Hepatocyte (in vitro differentiated cells): ENCODE data around the gene ADIRF. TPM values are rescaled to one million over a fixed set of nuclear protein-coding genes. Genes with fewer than 3 reads are reported as not detected.

Source experiments
- DNase-seq: peaks from one replicate; pipeline ENCODE4 v3.0.0-alpha.2; 2016; ENCODE audit warnings: low spot score
- H2AFZ ChIP-seq: fragments of 200-600 bp; sonication (generic); 2 replicates; pipeline ENCODE4 v1.6.0; 2016; ENCODE audit warnings: antibody characterized with exemption, mild to moderate bottlenecking
- H3K27ac ChIP-seq: fragments of 200-600 bp; sonication (generic); 2 replicates; pipeline ENCODE4 v1.5.1; 2016; ENCODE audit warnings: mild to moderate bottlenecking
- H3K27me3 ChIP-seq: fragments of 200-600 bp; sonication (generic); 2 replicates; pipeline ENCODE4 v1.6.1; 2016
- H3K36me3 ChIP-seq: fragments of 200-600 bp; sonication (generic); replicated peaks from 2 replicates; pipeline ENCODE4 v1.5.1; 2016; ENCODE audit warnings: low read depth; ENCODE audit not compliant: insufficient read depth
- H3K4me1 ChIP-seq: fragments of 200-600 bp; sonication (generic); 2 replicates; pipeline ENCODE4 v1.5.1; 2016; ENCODE audit warnings: mild to moderate bottlenecking, moderate library complexity; ENCODE audit not compliant: insufficient read depth
- H3K4me2 ChIP-seq: fragments of 200-600 bp; sonication (generic); 2 replicates; pipeline ENCODE4 v1.6.0; 2016
- H3K4me3 ChIP-seq: fragments of 200-600 bp; sonication (generic); 2 replicates; pipeline ENCODE4 v1.5.1; 2016; ENCODE audit warnings: mild to moderate bottlenecking
- H3K79me2 ChIP-seq: fragments of 200-600 bp; sonication (generic); 2 replicates; pipeline ENCODE4 v1.6.0; 2017; ENCODE audit warnings: mild to moderate bottlenecking
- H3K9me2 ChIP-seq: fragments of 200-600 bp; sonication (generic); replicated peaks from 2 replicates; pipeline ENCODE4 v1.6.0; 2017; ENCODE audit warnings: mild to moderate bottlenecking; ENCODE audit not compliant: insufficient read depth
- H3K9me3 ChIP-seq: fragments of 200-600 bp; sonication (generic); 2 replicates; pipeline ENCODE4 v1.5.1; 2016; ENCODE audit warnings: low read depth, mild to moderate bottlenecking
- H4K20me1 ChIP-seq: fragments of 200-600 bp; sonication (generic); 2 replicates; pipeline ENCODE4 v1.6.0; 2016; ENCODE audit warnings: mild to moderate bottlenecking; ENCODE audit not compliant: insufficient read depth, poor library complexity, severe bottlenecking
- CTCF ChIP-seq: fragments of 200-600 bp; sonication (generic); IDR thresholded peaks from 2 replicates; pipeline ENCODE4 v1.5.1; 2016; ENCODE audit warnings: antibody characterized with exemption, mild to moderate bottlenecking; ENCODE audit not compliant: poor library complexity
- EZH2 ChIP-seq: fragments of 200-600 bp; sonication (generic); IDR thresholded peaks from 2 replicates; pipeline ENCODE4 v1.6.1; 2016; ENCODE audit warnings: antibody characterized with exemption, mild to moderate bottlenecking, borderline replicate concordance
- EZH2phosphoT487 ChIP-seq: fragments of 200-600 bp; sonication (generic); IDR thresholded peaks from one replicate; pipeline ENCODE4 v1.6.1; 2018; ENCODE audit warnings: antibody characterized with exemption, mild to moderate bottlenecking, low read depth, moderate library complexity; ENCODE audit not compliant: unreplicated experiment, severe bottlenecking
- WGBS: methylation state at CpG from one replicate; pipeline ENCODE4 v1.1.6; 2016; ENCODE audit warnings: low lambda C conversion rate; ENCODE audit errors: missing lambda C conversion rate; 5-methylcytosine and 5-hydroxymethylcytosine counted together
- polyA plus RNA-seq: library from polyadenylated mRNA; unstranded; fragments of >200 nt; fragmentation: Nextera tagmentation; extraction: Ambion mirVana; gene quantifications from 2 replicates; pipeline ENCODE4 v1.2.1, GENCODE V29; 2016
- total RNA-seq: library from RNA; depleted of rRNA; stranded (reverse); fragments of >200 nt; gene quantifications from 2 replicates; pipeline ENCODE4 v1.2.3, GENCODE V29; 2014

ADIRF gene
- total and polyA plus RNA-seq, 2 experiments from 2014 or later = not detected

DNA sequence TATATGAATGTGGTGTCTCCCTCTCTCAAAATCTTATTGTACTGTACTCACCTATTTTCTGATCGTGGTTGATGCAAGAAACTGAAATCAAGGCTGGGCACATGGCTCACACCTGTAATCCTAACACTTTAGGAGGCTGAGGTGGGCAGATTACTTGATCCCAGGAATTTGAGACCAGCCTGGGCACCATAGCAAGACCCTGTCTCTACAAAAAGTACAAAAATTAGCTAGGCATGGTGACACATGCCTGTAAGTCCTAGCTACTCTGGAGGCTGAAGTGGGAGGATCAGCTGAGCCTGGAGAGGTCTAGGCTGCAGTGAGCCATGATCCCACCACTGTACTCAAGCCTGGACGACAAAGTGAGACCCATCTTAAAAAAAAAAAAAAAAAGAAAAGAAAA lies 26.9 kb upstream of the ADIRF start:
- no peak for DNase-seq
- no peaks in the 10 kb centered on the region for H4K20me1 ChIP-seq
- H2AFZ ChIP-seq = no peak overlapping the region
- H3K9me2 ChIP-seq = no peaks in the 10 kb centered on the region
- H3K79me2 ChIP-seq = no peaks in the 10 kb centered on the region
- no peaks in the 10 kb centered on the region for H3K4me1 ChIP-seq
- H3K27ac ChIP-seq = no peak overlapping the region
- H3K4me2 ChIP-seq = no peak overlapping the region
- 85% methylated on average over 2 of the region's 2 CpGs for WGBS
- H3K36me3 ChIP-seq = no peaks in the 10 kb centered on the region
- no peaks in the 10 kb centered on the region for H3K9me3 ChIP-seq
- TF ChIP-seq EZH2phosphoT487 = no peak
- no peak for TF ChIP-seq CTCF
- TF ChIP-seq EZH2 = no peak
- no peaks in the 10 kb centered on the region for H3K27me3 ChIP-seq
- no peak overlapping the region for H3K4me3 ChIP-seq

GRCh38 chr10:86941991-86942421 lies 26.3 kb upstream of the ADIRF start:
- Histone ChIP-seq H4K20me1 (no peaks in the 10 kb centered on the region), H3K79me2 (no peaks in the 10 kb centered on the region), H3K4me1 (no peaks in the 10 kb centered on the region), H3K27ac (no peak overlapping the region), H3K4me3 (no peak overlapping the region), H2AFZ (no peak overlapping the region), H3K4me2 (no peak overlapping the region), H3K9me3 (no peaks in the 10 kb centered on the region), H3K36me3 (no peaks in the 10 kb centered on the region), H3K27me3 (no peaks in the 10 kb centered on the region), H3K9me2 (no peaks in the 10 kb centered on the region)
- TF ChIP-seq CTCF (no peak), EZH2 (no peak), EZH2phosphoT487 (no peak)
- no peak for DNase-seq
- WGBS = 94% methylated on average over 14 of the region's 14 CpGs

DNA sequence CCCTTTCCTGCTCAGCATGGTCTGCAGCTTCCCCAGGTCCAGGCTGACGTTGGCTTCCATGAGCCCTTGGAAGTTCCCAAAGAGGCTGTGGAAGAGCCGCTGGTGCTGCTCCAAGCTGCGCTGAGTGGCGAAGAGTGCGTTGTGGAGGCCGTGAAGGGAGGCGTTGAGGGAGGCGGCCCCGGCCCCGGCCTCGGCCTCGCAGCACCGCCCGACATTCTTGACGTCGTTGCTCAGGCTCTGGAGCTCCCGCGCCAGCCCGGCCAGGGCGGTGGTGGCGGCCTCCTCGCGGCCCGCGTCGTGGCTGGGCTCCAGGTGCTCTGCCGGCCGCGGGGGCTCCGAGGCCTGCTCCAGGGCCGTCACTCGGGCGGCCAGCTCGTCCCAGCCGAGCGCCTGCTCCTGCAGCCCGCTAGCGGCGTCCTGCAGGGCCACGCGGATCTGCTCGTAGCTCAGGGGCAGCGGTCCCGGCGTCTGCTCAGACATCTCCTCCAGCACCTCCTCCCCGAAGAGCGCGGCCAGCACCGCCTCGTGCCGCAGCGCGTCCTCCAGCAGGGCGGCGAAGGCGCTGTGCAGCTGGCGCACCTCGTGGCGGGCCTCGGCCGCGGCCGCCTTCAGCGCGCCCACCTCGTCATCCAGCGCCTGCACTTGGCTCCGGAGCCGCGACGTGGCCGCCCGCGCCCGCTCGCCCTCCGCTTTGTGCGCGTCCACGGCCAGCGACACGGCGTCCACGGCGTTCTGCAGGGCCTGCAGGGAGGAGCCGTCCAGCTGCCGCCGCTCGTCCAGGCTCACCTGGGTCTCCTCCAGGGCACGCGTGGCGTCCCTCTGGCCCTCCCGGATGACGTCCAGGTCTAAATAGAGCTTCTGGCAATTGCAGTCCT lies 25.6 kb upstream of the ADIRF start:
- Histone ChIP-seq H2AFZ (no peak overlapping the region), H3K4me1 (no peaks in the 10 kb centered on the region), H3K27me3 (no peaks in the 10 kb centered on the region), H4K20me1 (no peaks in the 10 kb centered on the region), H3K9me2 (no peaks in the 10 kb centered on the region), H3K36me3 (no peaks in the 10 kb centered on the region), H3K79me2 (no peaks in the 10 kb centered on the region), H3K9me3 (no peaks in the 10 kb centered on the region), H3K27ac (no peak overlapping the region), H3K4me2 (no peak overlapping the region), H3K4me3 (no peak overlapping the region)
- 95% methylated on average over 91 of the region's 94 CpGs for WGBS
- DNase-seq = no peak
- no peak for TF ChIP-seq EZH2
- no peak for TF ChIP-seq EZH2phosphoT487
- TF ChIP-seq CTCF = no peak
